H54 (cell line): Measurements from ENCODE around the gene IFRD2.

Experiments used
- DNase-seq: peaks from one replicate; pipeline ENCODE4 v3.0.0; 2011; ENCODE audit warnings: low spot score, mixed read lengths; ENCODE audit not compliant: insufficient read length
- FAIRE-seq: peaks from 3 replicates; lab custom pipeline; 2011; peaks lifted over from hg19 to GRCh38; lab: Jason Lieb, UNC
- POLR2A ChIP-seq: IDR thresholded peaks from 2 replicates; pipeline ENCODE4 v1.6.1; 2011; ENCODE audit warnings: low read depth, mild to moderate bottlenecking, low read length

IFRD2 gene

DNA sequence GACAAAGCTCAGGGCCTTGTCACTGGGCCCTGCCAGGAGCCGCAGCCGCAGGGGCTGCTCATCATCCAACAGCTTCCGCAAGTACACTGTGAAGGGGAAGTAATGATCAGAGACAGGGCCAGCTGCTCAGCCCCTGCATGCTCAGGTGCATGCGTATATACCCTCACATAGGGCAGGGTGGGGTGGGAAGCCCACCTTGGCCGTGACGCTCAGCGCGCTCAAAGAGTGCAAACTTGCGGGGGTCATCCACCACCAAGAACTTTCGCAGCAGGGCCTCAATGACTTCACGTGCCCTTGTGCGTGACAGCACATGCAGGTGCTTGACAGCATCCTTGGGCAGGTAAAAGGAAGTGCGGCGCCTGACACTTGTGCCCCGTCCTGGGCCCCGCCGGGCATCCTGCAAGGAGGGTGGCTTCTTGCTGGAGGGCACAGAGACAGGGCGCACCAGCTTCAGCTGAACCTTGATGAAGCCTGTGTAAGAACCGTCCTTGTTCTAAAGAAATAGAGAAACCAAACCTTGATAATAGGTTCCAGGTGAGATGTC lies 39.2 kb upstream of the IFRD2 start:
- no peak for FAIRE-seq
- no peak for TF ChIP-seq POLR2A
- DNase-seq: no peak

- TF ChIP-seq POLR2A: no peak
- DNase-seq: no peak
- no peak for FAIRE-seq
These were observed 38.1 kb upstream of the IFRD2 start for GRCh38 chr3:50330330-50330729.

DNA sequence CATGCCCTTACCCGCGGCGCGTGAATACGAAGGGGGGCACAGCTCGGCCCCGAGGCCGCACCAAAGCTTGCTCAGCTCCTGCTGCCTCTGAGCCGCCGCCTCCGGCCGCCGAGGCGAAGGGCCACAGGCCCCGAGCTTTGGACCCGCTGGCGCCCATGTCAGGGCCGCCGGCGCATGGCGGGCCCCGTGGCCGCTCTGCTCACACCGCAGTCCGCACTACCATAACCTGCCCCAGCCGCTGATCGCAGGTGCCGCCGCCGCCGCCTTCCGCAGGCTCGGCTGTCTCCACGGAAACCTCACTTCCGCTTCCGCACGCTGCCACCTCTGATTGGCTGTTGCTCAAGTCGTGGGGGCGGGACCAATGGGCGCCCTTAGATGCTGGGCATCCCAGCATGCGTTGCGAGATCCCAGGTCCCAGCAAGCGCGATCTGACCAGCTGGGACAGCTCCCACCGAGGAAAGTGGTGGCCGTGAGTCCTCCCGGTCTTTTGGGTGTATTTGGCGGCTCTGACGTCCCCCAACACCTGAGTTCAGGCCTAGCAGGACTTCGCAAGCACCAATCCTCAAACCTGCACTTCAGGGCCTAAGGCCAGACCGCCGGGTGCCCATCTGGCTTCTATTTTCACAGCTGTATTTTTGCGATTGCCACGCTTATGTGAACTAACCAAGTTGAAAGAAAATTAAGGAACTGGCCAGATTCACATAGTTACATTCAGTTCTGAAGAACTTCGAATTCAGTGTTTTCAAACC lies 35.9 kb upstream of the IFRD2 start, which contains the start of gene TUSC2:
Gene TUSC2, minus strand, starts transcription at position 281 of the 749 bp plus-strand sequence. Its CDS starts 124 bp downstream, at position 157.
- TF ChIP-seq POLR2A: peak; percentile 57; the same call in 1 of the 2 replicates
- FAIRE-seq (no peak), DNase-seq (peak; percentile 94)

- no peak for TF ChIP-seq POLR2A
- DNase-seq (no peak), FAIRE-seq (no peak)
These were observed 34.9 kb upstream of the IFRD2 start for GRCh38 chr3:50327129-50327528.

DNA sequence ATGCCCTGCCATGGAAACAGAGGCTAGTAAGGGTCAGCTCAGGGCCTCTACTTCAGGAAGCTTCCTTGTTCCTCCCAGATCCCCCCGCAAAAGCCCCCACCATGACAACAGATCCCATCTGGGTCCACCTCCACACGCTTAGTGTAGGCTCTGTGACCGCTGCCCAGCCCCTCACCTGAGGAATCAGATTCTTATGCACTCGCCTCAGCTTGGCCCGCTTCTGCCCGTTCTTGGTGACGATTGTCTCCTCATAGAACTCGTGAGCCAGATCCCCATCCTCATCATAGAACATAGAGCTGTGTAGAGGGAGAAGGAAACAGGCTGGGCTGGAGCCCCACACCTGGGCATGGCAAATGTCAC lies 33.9 kb upstream of the IFRD2 start:
- TF ChIP-seq POLR2A: no peak
- DNase-seq (no peak), FAIRE-seq (no peak)

GRCh38 chr3:50325497-50326181 lies 33.4 kb upstream of the IFRD2 start:
- FAIRE-seq: no peak
- TF ChIP-seq POLR2A: no peak
- no peak for DNase-seq

DNA sequence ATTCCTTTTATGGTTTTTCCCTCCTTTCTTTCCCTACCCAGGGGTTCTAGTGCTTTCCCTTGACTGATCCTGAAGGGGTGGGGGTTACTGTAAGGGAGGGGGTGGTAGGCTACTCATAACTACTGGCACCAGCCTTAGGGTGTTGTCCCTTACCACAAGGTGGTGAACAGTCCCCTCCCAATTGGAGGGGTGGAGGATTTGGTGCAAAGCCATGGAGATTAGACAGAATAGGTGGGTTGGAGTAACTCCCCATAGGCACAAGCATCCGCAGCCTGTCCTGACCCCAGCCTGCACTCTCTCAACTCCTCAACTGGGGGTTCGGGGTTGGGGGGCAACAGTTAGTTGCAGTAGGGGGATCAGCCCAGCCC lies 32.9 kb upstream of the IFRD2 start:
- TF ChIP-seq POLR2A: no peak
- no peak for FAIRE-seq

GRCh38 chr3:50324351-50325112 lies 32.3 kb upstream of the IFRD2 start:
- FAIRE-seq (no peak), DNase-seq (peak; percentile 83)
- no peak for TF ChIP-seq POLR2A

More for the DNA sequence above, 32.9 kb upstream of the IFRD2 start:
- no peak for DNase-seq

GRCh38 chr3:50323614-50324199 lies 31.5 kb upstream of the IFRD2 start:
- FAIRE-seq (no peak), DNase-seq (no peak)
- no peak for TF ChIP-seq POLR2A

DNA sequence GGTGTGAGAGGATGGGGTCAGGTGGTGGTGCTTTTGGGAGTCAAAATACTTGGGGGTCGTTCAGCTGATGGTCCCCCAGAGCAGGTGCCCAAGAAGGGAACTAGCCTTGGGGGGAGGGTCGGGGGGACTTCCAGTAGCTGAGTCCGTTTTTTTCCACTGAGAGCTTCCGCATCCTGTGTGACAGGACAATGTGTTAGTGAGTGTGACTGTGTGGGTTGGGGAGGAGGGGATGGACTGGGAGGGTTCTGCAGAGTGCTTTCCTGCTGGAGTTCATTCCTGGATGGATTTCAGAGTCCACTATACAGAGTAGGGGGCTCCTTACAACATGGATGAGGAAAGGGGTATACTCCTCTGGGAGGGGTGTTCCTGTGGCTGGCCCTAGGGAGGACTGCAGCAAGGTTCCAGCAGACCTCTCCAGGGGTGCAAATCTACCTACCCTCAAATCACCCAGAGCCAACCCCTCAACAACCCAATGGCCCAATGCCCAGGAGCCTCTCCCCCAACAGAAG lies 30.9 kb upstream of the IFRD2 start:
- FAIRE-seq (no peak), DNase-seq (no peak)
- TF ChIP-seq POLR2A: no peak

DNA sequence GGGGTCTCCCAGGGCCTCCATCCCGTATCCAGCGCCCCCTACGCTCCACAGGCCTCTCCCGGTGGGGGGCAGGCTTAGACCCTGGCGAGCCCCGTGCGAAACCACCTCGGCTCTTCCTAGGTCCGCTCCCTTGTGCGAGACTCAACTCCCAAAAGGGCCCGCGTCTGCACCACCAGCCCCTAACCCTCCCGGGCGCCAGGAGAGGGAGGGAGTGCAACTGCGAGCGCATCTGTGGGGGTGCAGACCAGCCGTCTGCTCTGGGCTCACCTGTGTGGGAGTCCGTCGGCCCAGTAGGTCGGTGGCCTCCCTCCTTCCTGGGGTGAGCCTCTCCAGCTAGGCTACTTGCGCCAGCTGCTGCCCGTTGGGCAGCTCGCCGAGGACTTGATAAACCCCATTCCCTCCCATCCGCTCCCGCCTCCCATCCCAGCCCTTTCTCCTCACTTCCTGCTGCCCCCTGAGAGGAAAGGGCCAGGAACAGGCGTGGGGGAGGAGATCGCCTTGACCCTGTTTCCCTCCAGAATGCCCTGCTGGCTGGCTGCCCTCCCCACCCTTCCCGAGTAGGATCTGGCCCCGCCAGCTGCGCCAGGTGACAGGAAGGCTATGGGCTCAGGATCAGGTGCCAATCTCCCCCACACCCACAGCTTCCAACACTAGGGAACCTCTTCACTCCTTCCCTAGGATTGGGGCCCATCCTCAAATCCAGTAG lies 30.3 kb upstream of the IFRD2 start, which contains the start of gene HYAL2:
Gene HYAL2, minus strand, starts transcription at position 360 of the 706 bp plus-strand sequence. CDS start 2,256 bp downstream, outside the sequence.
- no peak for TF ChIP-seq POLR2A
- no peak for FAIRE-seq
- DNase-seq: no peak

GRCh38 chr3:50322115-50322385 lies 29.8 kb upstream of the IFRD2 start:
- FAIRE-seq (no peak), DNase-seq (no peak)
- TF ChIP-seq POLR2A: no peak
